ENCODE measurements around the gene ADCY5. TPM values are rescaled to one million over a fixed set of nuclear protein-coding genes. Genes with fewer than 3 reads are reported as not detected.
A peak's percentile ranks its signal among the peaks of the same experiment; 100 is the strongest.

ADCY5 gene
- polyA plus RNA-seq, 3 donors = not detected

DNA sequence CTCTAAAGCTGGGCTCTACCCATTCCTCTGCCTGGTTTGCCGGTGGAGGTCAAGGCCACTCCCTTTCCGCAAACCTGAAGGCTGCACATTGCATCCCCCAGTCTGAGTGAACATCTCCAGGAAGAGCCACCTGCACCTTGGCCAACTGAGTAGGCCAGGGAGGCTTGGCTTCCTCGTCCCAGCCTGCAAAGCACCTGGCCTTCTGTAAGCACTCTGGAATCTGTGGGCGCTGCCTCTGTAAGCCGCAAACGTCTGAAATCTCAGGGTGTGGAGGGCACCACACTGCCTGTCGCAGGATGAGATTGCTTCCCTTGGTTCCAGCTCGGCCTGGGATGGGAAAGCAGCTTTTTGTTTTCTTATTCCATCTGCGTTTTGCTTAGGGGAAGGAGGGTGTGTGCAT lies 165.8 kb downstream of the ADCY5 start:
- H3K36me3 ChIP-seq (replicated peaks in 1 of 2; ENCODE audit: control insufficient read depth in 1 of 2, insufficient read depth in 2 of 2, low read length in 2 of 2) = no peaks in the 10 kb centered on the region
- no peaks in the 10 kb centered on the region for H3K36me3 Mint-ChIP-seq
- H3K79me2 ChIP-seq (ENCODE audit: insufficient read depth, low read length) = no peaks in the 10 kb centered on the region
- peaks cover 2 to 5% (median 4%) of the 10 kb centered on the region in 3 donors for H3K27me3 Mint-ChIP-seq (ENCODE audit: low read depth in 3 of 3)
- intact Hi-C loops (cut with micrococcal nuclease) = no loop called here
- H3K27ac Mint-ChIP-seq = peak overlapping the region in 1 of 7 donors; percentile 48
- H3K27me3 ChIP-seq (ENCODE audit: control insufficient read depth in 2 of 2, insufficient read depth in 2 of 2, low read length in 2 of 2) = no peaks in the 10 kb centered on the region
- H3K9me3 ChIP-seq (replicated peaks in 1 of 2; ENCODE audit: control insufficient read depth in 1 of 2, insufficient read depth in 1 of 2, low read length in 2 of 2) = no peaks in the 10 kb centered on the region
- H4K20me1 ChIP-seq (ENCODE audit: insufficient read depth, low read length) = no peaks in the 10 kb centered on the region
- H3K4me3 Mint-ChIP-seq = no peak overlapping the region
- no peak overlapping the region for H2AFZ ChIP-seq (ENCODE audit: insufficient read depth, low read depth, low read length, poor library complexity, severe bottlenecking)
- no peaks in the 10 kb centered on the region for H3K4me1 ChIP-seq (ENCODE audit: control insufficient read depth in 1 of 2, insufficient read depth in 2 of 2, low read length in 2 of 2)
- no peak overlapping the region for H3K4me3 ChIP-seq (replicated peaks in 1 of 3; ENCODE audit: low read depth in 2 of 3, low read length in 3 of 3)
- DNase-seq = no peak
- no peak for TF ChIP-seq CTCF (IDR thresholded peaks at IDR 0.05)
- 96% methylated on average over 7 of the region's 9 CpGs for WGBS (ENCODE audit: insufficient coverage)
- H3K9me3 Mint-ChIP-seq = no peaks in the 10 kb centered on the region
- H3K9ac ChIP-seq (ENCODE audit: insufficient read depth, low read length, poor library complexity, severe bottlenecking) = no peak overlapping the region
- no peak overlapping the region for H3K4me2 ChIP-seq (replicated peaks; ENCODE audit: extremely low read depth, low read length, poor library complexity, severe bottlenecking)
- H3K27ac ChIP-seq (ENCODE audit: low read depth in 1 of 2, low read length in 2 of 2) = no peak overlapping the region
- H3K4me1 Mint-ChIP-seq = no peaks in the 10 kb centered on the region

DNA sequence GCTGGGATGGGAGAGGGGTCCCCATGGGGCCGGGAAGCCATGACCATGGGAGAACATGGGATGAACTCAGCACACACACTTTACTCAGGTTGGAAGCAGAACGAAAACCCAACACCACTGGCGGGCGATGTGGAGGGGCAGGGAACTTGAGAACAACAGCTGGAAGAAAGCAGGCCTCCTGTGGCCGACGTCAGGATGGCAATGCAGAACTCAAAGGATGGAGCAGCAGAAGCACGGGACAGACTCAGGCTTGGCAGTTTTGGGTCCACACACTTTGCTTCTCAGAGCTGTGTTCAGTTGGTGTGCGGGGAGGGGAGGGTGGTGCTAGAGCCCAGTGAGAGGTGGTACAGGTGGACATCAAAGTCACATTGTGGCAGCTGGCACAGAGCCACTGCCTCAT lies 166.4 kb downstream of the ADCY5 start:
- H3K4me3 Mint-ChIP-seq = no peak overlapping the region

More for the DNA sequence above, 166.4 kb downstream of the ADCY5 start:
- Mint-ChIP-seq H3K36me3 (no peaks in the 10 kb centered on the region), H3K9me3 (no peaks in the 10 kb centered on the region), H3K27me3 (ENCODE audit: low read depth in 3 of 3) (peaks cover 2 to 5% (median 4%) of the 10 kb centered on the region in 3 donors), H3K4me1 (no peaks in the 10 kb centered on the region), H3K27ac (no peak overlapping the region)
- Histone ChIP-seq H3K9me3 (replicated peaks in 1 of 2; ENCODE audit: control insufficient read depth in 1 of 2, insufficient read depth in 1 of 2, low read length in 2 of 2) (no peaks in the 10 kb centered on the region), H3K79me2 (ENCODE audit: insufficient read depth, low read length) (no peaks in the 10 kb centered on the region), H3K36me3 (replicated peaks in 1 of 2; ENCODE audit: control insufficient read depth in 1 of 2, insufficient read depth in 2 of 2, low read length in 2 of 2) (no peaks in the 10 kb centered on the region), H3K4me2 (replicated peaks; ENCODE audit: extremely low read depth, low read length, poor library complexity, severe bottlenecking) (no peak overlapping the region), H3K27ac (ENCODE audit: low read depth in 1 of 2, low read length in 2 of 2) (no peak overlapping the region), H2AFZ (ENCODE audit: insufficient read depth, low read depth, low read length, poor library complexity, severe bottlenecking) (no peak overlapping the region), H3K27me3 (ENCODE audit: control insufficient read depth in 2 of 2, insufficient read depth in 2 of 2, low read length in 2 of 2) (no peaks in the 10 kb centered on the region), H3K4me1 (ENCODE audit: control insufficient read depth in 1 of 2, insufficient read depth in 2 of 2, low read length in 2 of 2) (no peaks in the 10 kb centered on the region), H4K20me1 (ENCODE audit: insufficient read depth, low read length) (no peaks in the 10 kb centered on the region), H3K4me3 (replicated peaks in 1 of 3; ENCODE audit: low read depth in 2 of 3, low read length in 3 of 3) (no peak overlapping the region), H3K9ac (ENCODE audit: insufficient read depth, low read length, poor library complexity, severe bottlenecking) (no peak overlapping the region)
- 75% methylated on average over 5 of the region's 8 CpGs for WGBS (ENCODE audit: insufficient coverage)
- no peak for TF ChIP-seq CTCF (IDR thresholded peaks at IDR 0.05)
- no peak for DNase-seq
- intact Hi-C loops (cut with micrococcal nuclease) = no loop called here

Data from CD14-positive monocyte (primary cell).